Stimulated activated CD8-positive, alpha-beta memory T cell treated with anti-CD3 and anti-CD28 coated beads, Interleukin-7, amount 100 ng/mL, for 48 hours (primary cell): ENCODE measurements around the gene NINJ2.
"Not testable (repeated sequence)": the region's sequence is repeated elsewhere in the genome, so short reads cannot be mapped to it uniquely, and the experiment has no call there.

ENCODE experiments used
- DNase-seq, 2 donors: peaks; one replicate each; pipeline ENCODE4 v3.0.0-alpha.2; 2020; ENCODE audit warnings: low read depth in 1 of 2; ENCODE audit errors: extremely low read depth in 1 of 2

Gene NINJ2

GRCh38 chr12:588024-588322 lies 75.3 kb downstream of the NINJ2 start:
- DNase-seq = no peak

- no peak for DNase-seq
Observed at GRCh38 chr12:587132-588023, 75.9 kb downstream of the NINJ2 start.

- DNase-seq = no peak
Observed at GRCh38 chr12:586318-587071, 76.8 kb downstream of the NINJ2 start.

GRCh38 chr12:585062-586061 lies 77.9 kb downstream of the NINJ2 start:
- DNase-seq = no peak

GRCh38 chr12:583251-583869 lies 79.9 kb downstream of the NINJ2 start:
- no peak for DNase-seq

GRCh38 chr12:581746-582145 lies 81.5 kb downstream of the NINJ2 start:
- DNase-seq = no peak

- no peak for DNase-seq
Observed at GRCh38 chr12:581321-581720, 81.9 kb downstream of the NINJ2 start.

- no peak for DNase-seq
Observed at GRCh38 chr12:580813-581212, 82.4 kb downstream of the NINJ2 start.

GRCh38 chr12:579420-580110 lies 83.7 kb downstream of the NINJ2 start:
- DNase-seq = no peak

GRCh38 chr12:578748-579419 lies 84.4 kb downstream of the NINJ2 start:
- DNase-seq = no peak

- DNase-seq = not testable (repeated sequence)
Observed at GRCh38 chr12:577994-578747, 85.1 kb downstream of the NINJ2 start.

GRCh38 chr12:576615-577110 lies 86.6 kb downstream of the NINJ2 start:
- DNase-seq = no peak

- DNase-seq = peak; percentile 55 to 79
Observed at GRCh38 chr12:575948-576614, 87.2 kb downstream of the NINJ2 start.

- DNase-seq = no peak
Observed at GRCh38 chr12:575129-575502, 88.1 kb downstream of the NINJ2 start.

GRCh38 chr12:574475-575128 lies 88.6 kb downstream of the NINJ2 start:
- no peak for DNase-seq

GRCh38 chr12:573232-573631 lies 90.0 kb downstream of the NINJ2 start:
- no peak for DNase-seq

GRCh38 chr12:572532-572899 lies 90.7 kb downstream of the NINJ2 start:
- no peak for DNase-seq
